Activated CD8-positive, alpha-beta memory T cell treated with anti-CD3 and anti-CD28 coated beads, Interleukin-2, amount 50 U/mL, for 24 hours (primary cell): Measurements from ENCODE around the gene RNF220.
"Not testable (repeated sequence)": the region's sequence is repeated elsewhere in the genome, so short reads cannot be mapped to it uniquely, and the experiment has no call there.

Experiments used
- DNase-seq: peaks from one replicate; pipeline ENCODE4 v3.0.0-alpha.2; 2020; ENCODE audit errors: extremely low read depth

Gene RNF220

DNA sequence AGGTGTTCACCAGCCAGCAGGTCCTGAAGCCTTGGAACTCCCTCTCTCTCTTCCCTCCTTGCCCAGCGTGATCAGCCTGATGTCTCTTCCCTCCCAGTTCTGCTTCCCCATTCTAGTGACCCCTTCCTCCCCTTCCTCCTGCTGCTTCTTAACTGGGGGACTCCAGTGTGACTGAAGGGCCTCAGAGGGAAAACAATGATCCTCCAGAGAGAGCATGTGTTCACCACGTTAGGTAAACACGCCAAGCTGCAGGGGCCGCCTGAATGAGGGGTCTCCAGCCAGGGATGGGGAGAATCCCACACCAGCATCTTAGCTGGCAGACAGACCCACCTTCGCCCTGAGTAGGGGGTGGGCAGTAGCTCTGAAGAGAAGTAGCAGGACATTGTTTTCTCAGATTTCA is 144.5 kb downstream of the RNF220 start:
- no peak for DNase-seq

DNA sequence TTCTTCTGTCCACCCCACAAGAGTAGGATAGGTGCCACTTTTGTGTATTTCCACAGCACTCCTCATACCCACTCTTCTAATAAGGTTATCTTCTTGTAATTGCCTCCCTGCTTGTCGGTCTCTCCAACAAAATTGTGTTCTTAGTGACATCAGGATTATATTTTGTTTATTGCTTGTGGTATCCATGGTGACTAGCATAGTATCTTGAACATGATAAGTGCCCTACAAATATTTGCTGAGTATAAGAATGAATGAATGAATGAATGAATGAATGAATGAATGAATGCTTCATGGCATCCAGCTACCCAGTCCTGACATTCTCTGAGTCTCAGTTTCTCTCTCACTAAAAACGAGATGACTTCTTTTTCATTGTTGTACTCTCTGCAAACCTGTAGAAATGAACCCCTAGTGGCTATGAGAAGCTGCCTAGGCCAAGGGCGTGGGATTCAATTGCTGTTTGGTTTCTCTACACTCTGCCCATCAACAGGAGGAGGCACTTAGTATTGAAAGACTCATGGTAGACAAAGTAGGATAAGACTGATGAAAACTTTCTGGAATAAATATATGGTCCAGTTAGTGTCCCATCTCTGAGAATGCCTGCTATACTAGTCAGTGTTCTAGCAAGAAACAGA is 148.2 kb downstream of the RNF220 start:
- no peak for DNase-seq

DNA sequence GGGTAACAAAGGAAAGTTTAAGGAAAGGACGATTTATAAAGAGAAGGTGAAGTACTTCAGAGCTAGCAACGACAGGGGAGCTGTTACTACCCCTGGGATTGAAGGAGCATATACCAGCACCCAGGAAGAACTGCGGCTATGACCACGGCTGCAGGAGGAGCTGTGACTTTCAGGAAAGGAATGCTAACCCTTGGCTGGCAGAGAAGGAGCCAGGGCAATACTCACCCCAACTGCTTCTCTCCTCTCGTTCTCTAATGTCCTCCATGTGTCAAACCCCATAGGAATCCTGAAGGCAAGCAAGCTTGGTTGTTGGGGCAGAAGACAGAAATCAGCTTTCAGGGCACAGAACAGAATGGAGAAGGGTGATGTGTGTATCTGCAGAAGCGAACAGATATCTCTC is 148.7 kb downstream of the RNF220 start:
- DNase-seq: no peak

DNA sequence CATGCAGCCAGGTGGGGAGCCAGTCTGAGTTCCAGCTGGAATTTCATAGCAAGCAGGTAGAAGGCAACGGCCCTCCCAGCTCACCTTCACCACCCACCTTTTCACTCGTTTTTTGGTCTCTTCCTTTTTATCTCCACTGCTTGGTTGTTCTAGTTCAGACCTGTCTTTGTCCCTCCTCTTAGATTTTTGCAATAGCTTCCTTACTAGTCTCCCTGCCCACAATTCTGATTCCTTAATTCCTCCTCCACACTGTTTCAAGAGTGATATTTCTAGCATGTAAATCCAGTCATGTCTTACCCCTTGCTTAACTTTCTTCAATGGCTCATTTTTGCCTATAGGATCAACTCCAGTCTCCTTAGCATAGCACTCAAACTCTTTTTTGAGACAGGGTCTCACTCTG is 149.7 kb downstream of the RNF220 start:
- DNase-seq: no peak

DNA sequence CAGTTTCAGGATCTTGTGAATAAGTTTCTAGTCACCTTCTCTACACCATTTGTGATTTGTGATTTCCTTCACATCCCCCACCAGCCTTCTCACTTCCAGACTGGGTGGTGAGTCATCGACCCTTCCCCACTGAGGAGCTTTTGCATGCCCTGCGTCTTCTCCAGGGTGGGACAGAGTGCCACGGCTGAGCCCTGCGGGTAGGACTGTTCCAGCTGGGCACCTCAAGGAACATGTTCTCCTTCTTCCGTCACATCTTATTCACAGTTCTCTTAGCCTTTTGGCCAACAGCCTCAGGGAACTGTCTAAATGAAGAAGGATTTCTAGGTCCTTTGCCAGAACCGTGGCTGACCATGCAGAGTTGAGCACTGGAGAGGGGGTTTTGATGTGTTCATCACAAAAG is 152.7 kb downstream of the RNF220 start:
- no peak for DNase-seq

DNA sequence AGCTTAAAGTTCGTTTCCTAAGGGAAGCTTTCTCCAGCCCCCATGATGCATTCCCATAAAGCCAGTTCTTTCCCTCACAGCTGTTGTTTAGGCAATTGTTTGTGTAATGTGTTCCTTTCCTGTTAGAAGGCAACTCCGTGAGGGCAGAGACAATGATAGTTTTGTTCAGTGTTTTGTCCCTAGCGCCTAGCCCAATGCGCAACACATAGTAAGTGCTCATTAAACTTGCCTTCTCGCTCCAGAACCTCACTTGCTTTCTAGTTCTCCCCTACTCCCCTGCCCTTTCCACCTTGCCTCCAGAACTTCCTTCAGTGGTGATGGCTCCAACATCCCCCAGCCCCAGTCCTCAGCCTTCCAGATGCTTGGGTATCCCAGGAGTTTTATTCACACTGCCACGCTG is 153.8 kb downstream of the RNF220 start:
- DNase-seq: no peak

DNA sequence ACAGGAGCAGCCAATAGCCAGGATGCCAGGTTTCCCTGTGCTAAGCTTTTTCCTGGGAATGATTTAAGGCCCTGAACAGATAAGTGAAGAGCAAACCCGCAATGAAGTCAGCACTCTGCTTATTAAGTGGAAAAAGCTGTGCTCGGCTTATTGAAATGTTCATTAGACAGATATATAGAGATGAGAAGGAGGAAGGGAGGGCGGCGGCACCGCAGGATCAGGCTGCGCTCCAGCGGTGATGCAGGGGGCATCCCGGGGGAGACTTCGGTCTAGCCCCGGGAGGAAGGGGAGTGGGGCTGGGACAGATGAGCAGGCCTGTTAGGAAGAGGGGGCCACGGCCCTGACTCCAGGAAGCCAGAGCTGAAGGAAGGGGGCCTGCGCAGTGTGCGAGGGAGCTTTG is 154.3 kb downstream of the RNF220 start:
- no peak for DNase-seq

DNA sequence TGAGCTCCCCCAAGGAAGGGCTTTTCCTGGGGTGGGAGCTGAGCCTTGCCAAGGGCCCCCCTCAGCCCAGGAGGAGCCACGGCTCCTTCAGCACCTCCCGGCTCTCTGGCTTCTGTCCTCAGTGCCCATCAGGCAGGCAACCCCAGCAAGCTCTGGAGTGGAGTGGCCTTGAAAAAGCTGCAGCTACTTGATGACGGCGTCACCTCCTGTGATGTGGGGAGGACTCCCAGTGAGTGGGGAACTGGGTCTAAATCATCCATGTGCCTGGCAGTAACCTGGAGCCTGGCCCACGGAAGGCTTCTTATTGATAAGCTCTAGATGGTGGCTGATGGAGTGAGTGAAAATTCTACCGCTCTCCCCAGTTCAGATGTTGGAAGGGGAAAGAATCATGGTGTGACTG is 154.9 kb downstream of the RNF220 start:
- DNase-seq: no peak

DNA sequence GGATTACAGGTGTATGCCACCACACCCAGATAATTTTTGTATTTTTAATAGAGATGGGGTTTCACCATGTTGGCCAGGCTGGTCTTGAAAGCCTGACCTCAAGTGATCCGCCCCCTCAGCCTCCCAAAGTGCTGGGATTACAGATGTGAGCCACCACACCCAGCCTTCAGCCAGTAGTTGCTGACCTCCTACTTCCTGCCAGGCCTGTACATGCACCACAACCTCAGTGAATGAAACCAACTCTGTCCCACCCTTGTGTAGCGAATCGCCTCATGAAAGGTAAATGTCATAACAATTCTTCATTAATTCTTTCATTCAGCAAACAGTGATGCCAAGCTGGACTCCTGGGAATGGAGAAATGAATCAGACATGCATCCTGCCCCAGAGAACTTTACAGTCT is 155.6 kb downstream of the RNF220 start:
- not testable (repeated sequence) for DNase-seq

DNA sequence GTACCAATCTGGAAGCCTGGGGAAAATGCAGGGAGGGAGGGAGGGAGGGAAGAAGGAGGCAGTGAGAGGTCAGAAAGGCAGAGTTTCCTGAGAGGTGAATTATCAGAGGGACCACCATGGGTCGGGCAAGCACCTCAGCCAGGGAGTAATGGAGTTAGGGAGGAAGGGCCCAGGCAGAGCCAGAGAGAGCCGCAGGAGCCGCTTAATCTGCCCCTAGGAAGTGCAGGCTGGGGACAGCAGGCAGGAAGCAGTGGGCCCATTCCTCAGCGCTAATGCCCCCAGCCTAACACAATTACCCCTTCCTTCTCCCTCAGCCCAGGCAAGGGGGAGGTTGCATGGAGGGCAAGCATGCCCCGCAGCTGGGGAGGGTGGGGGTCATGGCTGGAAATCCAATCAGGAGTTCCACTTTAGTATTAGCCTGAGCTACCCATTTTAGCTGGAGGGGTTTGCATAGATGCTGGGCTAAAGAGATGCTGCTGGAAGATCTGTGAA is 160.2 kb downstream of the RNF220 start:
- DNase-seq: no peak

DNA sequence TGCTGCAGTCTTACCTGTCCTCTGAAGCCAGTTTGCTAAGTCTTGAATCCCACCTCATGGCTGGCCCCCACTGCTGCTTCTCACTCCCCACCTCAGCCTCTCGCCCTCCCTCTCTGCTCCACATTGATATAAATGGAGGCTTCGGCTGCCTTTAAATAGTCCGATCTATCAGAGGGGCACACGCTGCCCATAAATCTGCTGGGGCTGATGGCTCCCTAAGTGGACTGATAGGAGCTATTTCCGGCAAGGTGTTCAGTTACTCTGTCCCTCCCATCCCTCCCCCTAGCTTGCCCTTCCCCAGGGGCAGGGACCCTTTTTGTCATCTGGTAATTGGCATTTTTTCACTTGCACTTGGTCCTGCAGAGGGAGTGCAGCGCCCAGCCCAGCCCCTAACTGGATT is 160.8 kb downstream of the RNF220 start:
- no peak for DNase-seq

DNA sequence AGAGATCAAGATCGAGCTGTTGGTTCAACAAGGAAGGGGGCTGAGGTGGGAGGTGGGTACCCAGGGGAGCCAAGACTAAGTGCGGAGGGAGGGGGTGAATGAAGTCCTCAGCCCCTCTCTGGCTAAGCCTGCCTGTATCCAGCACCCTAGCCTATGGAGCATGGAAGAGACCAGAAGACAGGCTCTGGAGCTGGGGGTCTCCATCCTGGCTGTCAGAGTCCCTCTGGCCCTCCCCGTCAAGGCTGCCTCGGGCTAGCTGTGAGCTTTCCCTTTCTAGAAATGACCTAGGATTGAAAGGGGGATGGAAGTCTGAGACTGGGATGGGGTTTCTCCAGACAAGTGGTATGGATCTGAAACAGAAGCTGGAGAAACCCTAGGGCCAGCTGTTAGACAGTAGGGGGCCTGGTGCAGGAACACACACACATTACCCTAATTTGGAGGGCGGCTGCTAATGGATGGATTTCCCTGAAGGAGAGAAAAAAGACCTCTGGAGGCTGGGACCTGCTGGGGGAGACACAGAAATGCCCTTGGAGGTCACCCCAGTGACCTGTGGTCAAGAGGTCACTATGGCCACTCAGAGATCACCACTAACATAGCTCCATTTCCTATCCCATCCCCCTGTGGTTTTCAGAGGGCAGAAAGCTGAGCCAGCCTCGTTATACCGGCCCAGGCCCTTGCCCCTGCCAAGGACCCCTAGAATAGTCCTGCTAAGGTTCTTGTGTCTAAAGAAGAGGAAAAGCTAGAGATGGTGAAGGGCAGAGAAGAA is 161.4 kb downstream of the RNF220 start:
- no peak for DNase-seq

DNA sequence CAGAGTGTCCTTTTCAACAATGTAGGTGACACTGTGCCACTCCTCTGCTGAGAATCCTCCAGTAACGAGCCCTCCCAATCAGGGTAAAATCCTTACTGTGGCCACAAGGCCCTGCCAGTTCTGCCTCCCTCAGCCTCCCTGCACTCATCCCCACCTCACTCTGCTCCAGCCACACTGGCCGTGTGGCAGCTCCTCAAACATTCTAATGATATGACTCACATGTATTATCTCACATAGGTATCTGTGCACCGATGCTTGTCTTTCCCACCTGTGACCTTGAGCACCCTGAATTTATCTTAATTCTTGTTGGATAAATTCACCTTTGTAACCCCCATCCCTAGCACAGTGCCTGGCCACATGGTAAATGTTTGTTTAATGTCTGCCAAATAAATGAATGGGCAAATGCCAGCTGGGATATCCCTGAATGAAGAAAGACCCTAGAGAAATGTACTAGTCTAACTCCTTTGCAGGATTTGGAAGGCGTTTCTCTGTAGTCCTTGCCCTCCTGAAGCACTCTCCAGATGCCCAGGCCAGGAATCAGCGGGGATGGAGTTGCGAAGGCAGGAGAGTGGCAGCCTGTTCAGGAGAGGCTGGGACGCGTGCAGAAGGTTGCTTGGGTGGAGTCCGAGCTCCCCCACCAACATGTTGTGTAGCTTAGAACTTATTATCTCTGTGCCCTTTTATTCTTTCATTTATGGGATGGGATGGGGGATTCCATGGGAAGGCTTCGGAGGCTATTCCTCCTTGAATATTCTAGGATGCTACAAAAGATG is 163.3 kb downstream of the RNF220 start:
- no peak for DNase-seq

DNA sequence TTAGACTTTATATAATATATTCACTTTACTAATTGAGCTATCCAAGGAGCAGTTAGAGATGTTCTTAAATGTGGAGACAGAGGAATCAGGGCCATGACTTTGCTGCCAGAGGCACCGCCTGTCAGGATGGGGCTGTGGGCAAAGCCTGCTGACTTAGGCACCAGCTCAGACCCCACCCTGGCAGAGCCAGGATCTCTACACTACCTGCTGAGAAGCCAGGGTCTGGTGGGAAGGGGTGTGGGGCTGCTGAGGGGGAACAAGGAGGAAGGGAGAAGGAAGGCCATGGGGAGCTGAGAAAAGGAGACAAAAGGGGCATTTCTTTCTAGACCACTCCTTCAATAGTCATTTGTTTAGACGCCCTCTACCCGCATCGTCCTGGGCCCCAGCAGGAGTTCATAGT is 164.4 kb downstream of the RNF220 start:
- DNase-seq: no peak

DNA sequence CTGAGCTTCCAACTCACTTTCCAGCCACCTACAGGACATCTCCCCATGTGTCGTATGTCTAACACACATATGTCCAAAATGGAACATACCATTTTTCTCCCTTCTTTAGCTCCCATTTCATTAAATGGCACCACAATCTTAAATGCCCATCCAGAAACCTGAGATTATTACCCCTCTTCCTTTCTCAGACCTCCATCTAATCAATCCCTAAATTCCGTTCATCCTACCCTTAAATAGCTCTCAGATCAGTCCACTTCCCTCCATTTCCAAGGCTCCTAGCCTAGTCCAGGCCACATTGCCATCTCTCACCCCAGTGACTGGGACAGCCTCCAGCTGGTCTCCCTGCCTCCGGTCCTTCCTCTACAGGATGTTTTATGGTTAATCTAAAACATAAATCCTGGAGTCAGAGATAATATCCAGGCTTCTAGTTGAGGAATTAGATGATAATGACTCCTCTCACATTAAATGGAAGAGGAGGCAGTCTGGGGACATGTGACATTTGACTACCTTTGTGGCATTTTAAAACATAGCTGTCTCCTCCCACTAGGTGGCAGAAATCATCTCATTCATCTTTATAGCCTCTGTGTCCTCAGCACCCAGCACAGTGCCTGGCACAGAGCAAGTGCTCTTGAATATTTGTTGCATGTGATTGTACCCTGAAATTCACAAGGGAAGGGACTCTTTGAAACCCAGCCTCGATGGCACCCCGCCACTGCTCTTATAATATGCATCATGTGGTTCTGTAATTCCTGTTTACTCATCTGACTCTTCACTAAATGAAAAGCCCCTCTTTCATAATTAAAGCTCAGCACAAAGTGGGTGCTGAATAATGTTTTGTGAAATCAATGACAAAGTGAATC is 166.9 kb downstream of the RNF220 start:
- no peak for DNase-seq

DNA sequence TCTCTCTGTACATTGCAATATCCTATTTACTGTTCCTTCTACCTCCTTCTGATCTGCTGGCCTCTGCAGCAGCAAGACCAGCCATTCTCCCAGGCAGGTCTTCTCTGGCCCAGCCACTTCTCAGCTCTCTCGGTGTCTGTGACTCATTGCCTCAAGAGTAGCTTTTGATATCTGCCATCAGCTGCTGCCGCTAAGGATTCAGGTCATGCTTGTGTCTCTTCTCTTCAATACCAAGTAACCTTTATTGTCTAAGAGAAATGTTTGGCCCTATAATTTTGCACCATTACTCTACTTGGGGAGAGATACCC is 167.5 kb downstream of the RNF220 start:
- DNase-seq: no peak

DNA sequence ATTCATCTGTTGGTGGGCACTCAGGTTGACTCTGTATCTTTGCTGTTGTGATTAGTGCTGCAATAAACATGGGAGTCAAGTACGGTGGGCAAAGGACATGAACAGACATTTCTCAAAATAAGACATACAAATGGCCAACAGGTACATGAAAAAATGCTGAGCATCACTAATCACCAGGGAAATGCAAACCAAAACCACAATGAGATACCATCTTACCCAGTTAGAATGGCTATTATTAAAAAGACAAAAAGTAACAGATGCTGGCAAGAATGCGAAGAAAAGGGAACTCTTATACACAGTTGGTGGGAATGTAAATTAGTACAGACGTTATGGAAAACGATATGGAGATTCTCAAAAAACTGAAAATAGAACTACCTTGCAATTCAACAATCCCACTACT is 170.3 kb downstream of the RNF220 start:
- no peak for DNase-seq

DNA sequence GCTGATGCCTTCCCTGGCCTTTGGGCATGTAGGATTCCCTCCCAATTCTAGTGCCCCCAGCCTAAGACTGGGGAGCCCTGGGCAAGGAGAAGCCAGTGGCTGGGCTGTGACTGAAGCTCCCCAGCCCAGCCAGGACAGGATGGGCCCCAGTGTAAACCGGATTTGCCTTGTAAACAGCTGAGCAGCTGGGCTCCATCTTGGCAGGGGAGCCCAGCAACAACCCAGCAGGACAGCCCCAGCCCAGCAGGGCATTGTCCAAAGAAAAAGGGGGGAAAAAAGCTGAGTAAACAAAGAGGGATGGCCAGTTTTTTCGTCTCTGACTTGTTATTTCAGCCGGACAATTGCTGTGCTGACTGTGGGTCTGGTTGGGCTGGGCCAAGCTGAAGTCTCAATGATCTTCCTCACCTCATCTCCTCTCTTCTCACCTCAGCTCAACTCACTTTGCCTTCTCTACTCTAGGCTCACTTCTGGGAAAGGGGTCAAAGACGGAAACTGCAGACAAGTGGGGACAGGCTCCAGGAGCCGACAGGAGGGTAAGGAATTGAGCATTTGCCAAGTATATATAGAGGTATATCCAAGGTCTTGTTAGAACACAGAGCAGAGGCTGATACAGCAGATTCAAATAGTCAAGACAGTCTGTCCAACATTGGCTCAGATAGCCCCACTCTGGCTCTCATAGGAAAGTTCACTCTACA is 171.5 kb downstream of the RNF220 start:
- no peak for DNase-seq

DNA sequence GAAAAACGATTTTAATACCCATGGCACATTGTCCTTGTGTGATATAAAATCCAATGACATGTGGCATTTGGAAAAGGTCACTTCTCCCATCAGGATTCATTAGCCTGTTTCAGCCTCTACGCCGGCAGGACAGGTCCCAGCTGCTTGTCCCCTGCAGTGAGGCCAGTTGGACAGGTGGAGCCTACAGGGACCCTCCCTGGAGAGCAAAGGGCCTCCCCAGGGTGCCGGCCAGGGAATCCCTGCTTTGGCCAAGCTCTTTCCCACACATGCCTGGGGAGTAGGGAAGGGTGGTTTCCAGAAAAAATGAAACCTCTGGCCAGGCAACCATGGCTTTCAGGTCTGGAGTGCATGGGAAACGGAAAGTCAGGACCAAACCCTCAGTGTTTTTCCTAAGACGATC is 176.2 kb downstream of the RNF220 start:
- DNase-seq: no peak

DNA sequence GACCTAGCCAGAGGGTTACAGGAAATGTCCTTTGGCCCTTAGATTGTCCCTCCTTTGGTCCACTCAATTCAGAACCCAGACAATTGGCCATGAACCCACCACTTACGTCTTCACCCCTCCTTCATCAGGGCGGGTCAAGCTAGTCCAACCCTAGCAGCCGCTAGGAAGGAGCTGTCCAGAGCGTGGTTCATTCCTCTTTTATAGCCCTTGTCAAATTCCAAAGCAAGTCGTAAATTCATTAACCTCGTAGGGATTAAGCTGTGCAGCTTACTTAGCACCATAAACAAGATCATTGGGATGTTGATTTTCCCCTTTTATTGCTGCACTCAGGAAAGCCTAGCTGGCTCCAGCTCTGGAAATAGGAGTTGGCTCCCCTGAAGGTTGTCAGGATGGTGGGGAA is 179.1 kb downstream of the RNF220 start:
- no peak for DNase-seq

DNA sequence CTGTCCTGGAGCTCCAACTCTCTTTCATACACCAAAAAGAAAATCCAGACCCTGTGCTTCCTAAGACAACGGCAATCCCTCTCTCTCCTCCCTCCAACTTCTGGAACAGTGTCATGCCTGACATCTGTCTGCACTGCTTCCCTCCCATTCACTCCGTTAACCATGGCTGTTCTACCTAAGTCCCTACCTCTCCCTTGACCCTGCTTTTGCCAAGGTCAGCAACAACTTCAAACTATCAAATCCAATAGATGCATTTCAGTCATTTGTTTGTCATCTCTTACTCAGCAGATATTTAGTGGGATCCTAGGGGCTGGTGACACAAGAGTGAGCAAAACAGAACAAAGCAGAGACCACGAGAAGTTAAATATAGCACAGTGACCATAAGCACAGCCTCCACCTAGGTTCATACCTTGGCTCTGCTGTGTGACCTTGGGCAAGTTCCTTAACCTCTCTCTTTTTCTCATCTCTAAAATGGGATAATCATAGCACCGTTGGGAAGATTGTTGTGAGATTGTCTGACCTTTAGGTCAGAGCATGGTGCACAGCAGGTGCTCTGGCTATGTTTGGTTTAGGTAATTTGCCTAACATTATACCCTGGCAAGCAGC is 180.4 kb downstream of the RNF220 start:
- DNase-seq: no peak
